ENCODE results near the gene TARS3.
"Not testable (repeated sequence)": the region's sequence is repeated elsewhere in the genome, so short reads cannot be mapped to it uniquely, and the experiment has no call there.

TARS3 gene

DNA sequence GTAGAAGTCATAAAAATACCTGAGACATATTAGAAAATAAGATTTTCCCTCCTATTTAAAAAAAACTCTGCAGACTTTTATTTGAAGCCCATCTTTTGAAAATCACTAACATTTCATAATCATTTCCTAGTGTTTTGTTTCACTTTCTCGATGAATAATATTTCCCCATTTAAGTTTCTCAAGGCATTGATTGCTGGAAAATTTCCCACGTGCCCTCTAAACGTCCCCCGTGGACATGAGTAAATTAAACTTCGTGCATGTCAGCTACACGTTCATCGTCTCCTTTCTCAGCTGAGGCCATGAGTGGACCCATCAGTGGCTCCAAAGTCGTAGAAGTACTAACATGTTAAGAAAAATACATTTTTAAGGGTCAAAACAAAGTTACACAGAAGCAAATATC lies 70.1 kb downstream of the TARS3 start:
- no peak for DNase-seq (ENCODE audit: low spot score)

GRCh38 chr15:101652786-101653430 lies 71.4 kb downstream of the TARS3 start:
- no peak for DNase-seq (ENCODE audit: low spot score)

DNA sequence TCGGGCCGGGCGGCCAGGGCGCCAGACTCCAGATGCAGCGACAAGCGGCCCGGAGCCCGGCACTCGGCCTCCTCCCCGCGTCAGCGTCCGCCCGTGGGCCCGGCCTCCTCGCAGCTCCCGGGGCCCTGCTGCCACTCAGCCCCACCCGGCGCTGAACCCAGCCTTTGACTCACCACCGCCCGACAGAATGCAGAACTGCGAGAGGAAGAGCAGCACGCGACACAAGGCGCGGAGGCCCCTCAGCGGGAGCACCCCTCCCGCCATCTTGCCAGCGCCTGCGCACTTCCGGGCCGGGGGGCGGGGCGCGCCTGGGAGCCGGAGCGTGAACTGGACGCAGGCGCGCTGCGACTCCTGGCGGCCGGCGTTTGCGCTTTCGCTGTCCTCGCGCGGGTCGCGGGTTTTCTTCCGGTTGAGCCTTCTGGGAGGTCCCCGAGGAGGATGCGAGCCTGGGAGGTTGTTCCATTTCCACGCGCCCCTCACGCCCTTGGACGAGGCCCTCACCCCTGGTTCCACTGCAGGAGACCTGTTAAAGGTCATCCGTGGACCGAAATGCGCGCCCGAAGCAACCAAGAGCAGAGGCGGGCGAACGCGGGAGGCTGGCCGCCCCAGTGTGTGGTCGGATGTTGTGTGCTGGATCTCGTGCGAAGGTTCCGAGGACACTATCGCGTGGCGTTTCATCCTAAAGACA lies 72.0 kb downstream of the TARS3 start, which contains the start of gene TM2D3:
TSS of gene TM2D3 (minus strand) at position 284 of the 688 bp plus-strand sequence. CDS start at position 264, 20 bp downstream.
- DNase-seq (ENCODE audit: low spot score), result peak; percentile 94

- no peak for DNase-seq (ENCODE audit: low spot score)
Measured at GRCh38 chr15:101651554-101652097, 72.6 kb downstream of the TARS3 start.

DNA sequence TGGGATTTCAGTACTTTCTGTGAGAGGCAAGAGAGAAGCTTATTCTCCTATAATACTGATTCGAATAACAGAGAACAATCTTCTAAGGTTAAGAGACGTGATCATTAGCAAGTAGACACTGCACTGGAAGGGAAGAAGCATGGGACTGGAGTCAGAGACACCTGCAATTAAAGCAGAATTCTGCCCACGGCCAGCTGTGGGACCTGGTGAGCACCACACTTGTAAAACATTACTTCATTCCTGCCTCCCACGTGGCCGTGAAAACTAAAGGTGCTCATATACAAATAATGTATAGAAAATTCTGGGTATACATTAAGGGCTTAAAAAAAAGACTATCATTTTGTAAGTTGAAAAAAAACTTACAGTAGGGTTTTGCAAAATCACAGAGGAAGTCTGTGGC lies 74.1 kb downstream of the TARS3 start:
- DNase-seq (ENCODE audit: low spot score), result no peak

GRCh38 chr15:101648356-101648755 lies 75.9 kb downstream of the TARS3 start:
- no peak for DNase-seq (ENCODE audit: low spot score)

GRCh38 chr15:101647251-101647650 lies 77.0 kb downstream of the TARS3 start:
- no peak for DNase-seq (ENCODE audit: low spot score)

GRCh38 chr15:101646672-101647071 lies 77.6 kb downstream of the TARS3 start:
- DNase-seq (ENCODE audit: low spot score), result peak; percentile 43

- no peak for DNase-seq (ENCODE audit: low spot score)
Measured at GRCh38 chr15:101642361-101642760, 81.9 kb downstream of the TARS3 start.

DNA sequence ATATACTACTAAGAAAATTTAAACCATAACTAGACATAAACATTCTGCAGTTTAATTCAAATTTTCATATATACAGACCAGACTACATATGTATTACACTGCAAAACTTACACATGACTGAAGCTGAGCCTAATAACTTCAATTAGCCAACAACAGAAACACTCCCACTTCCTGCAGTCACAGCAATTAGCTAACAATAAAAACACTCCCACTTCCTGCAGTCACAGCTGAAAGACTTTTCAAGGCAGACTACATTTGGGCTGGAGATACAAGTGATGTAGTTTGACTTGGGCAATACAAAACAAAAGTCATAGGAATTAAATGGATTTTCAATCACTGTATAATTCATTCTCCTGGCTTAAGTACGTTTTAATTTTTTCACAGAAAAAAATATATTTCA lies 82.4 kb downstream of the TARS3 start:
- DNase-seq (ENCODE audit: low spot score), result no peak

DNA sequence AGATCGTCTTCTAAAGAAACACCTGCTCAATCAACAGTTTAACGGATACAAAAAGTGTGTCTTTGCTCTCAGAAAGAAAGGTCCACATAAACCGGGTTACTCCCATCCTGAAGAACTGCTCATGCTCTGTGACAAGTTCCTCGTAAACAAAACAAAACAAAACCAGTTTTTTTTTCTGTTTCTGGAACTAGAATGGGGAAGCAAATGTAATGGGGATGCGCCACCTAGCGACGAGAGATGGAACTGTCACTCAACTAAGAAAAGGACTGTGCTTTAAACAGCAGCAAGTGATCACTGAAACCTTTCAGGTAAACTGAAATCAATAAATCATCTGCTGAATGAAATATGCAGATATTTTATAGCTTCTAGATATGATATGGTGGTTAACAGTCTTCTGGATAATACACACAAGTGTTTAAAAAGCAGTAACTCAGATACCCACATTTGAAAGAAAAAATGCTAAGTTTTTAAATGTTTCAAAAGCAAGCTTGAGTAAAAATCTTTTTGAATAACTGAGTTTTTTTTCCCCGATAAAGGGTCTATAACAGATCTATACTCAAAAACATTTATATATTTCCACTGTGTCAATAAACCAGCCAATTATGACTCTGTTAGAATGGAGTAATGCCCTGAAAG lies 83.0 kb downstream of the TARS3 start:
- DNase-seq (ENCODE audit: low spot score), result peak; percentile 81

GRCh38 chr15:101639667-101640066 lies 84.6 kb downstream of the TARS3 start:
- no peak for DNase-seq (ENCODE audit: low spot score)

- DNase-seq (ENCODE audit: low spot score), result no peak
Measured at GRCh38 chr15:101637919-101638318, 86.4 kb downstream of the TARS3 start.

- DNase-seq (ENCODE audit: low spot score), result no peak
Measured at GRCh38 chr15:101637516-101637915, 86.8 kb downstream of the TARS3 start.

DNA sequence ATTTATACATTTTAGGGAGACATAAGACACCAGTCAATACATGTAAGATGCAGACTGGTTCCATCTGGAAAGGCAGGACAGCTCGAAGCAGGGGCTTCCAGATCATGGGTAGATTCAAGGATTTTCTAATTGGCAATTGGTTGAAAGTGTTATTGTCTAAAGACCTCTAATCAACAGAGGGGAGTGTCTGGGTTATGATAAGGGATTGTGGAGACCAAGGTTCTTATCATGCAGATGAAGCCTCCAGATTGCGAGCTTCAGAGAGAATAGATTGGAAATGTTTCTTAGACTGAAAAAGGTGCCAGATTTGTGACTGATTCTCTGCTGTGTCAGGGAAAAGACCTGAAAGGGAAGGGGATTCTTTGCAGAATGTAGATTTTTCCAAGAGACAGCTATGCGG lies 87.2 kb downstream of the TARS3 start:
- DNase-seq (ENCODE audit: low spot score), result no peak

DNA sequence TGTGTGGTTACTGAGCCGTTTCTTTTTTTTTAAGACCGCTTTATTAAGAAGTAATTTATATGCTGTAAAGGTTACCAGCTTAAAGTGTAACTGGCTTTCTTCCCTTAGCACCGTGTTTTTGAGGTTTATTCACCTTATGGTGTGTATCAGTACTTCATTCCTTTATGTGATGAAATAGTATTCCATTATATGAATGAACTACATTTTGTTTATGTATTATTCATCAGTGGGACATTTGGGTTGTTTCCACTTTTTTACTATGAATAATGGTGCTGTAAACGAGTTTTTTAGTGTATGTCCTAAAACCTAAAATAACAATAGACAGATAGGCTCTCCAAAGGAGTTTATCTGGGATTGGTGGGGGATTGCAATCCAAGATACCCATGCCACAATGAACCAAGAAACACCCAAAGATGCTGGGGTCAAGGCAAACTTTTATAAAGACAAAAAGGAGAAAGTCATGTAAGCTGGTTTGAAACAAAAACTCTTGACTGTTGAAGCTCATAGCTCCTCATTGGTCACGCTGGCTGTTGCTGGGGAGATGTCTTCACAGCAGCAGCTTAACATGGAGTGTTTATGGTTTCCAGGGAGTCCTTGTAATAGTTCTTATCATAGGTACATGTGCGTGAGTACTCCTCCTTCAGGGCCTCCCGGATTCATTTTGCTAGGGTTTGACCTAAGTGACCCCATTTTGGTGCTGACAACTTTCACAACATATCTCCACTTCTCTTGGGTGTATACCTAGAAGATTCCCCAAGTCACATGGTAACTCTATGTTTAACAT lies 88.1 kb downstream of the TARS3 start:
- DNase-seq (ENCODE audit: low spot score), result no peak

DNA sequence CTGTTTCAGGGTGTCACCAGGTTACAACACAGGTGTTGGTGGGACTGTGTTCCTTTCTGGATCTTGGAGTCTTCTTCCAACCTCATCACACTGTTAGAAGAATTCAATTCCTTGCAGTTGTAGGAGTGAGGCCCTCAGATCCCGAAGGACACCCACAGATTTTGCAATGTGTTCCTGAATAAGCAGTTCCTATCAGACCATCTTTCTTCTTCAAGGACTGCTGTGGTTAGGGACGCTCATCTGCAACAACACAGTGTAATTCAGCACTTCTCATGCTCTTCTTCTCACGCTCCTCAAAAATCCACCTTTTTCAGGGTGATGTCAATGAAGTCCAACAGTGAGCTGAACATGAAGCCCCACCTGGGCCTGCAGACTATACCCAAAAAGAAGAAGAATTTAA lies 90.9 kb downstream of the TARS3 start:
- no peak for DNase-seq (ENCODE audit: low spot score)

DNA sequence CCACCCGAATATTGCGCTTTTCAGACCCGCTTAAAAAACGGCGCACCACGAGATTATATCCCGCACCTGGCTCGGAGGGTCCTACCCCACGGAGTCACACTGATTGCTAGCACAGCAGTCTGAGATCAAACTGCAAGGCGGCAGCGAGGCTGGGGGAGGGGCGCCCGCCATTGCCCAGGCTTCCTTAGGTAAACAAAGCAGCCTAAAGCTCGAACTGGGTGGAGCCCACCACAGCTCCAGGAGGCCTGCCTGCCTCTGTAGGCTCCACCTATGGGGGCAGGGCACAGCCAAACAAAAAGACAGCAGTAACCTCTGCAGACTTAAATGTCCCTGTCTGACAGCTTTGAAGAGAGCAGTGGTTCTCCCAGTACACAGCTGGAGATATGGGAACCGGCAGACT lies 97.5 kb downstream of the TARS3 start:
- not testable (repeated sequence) for DNase-seq (ENCODE audit: low spot score)

GRCh38 chr15:101625980-101626379 lies 98.3 kb downstream of the TARS3 start:
- no peak for DNase-seq (ENCODE audit: low spot score)

DNA sequence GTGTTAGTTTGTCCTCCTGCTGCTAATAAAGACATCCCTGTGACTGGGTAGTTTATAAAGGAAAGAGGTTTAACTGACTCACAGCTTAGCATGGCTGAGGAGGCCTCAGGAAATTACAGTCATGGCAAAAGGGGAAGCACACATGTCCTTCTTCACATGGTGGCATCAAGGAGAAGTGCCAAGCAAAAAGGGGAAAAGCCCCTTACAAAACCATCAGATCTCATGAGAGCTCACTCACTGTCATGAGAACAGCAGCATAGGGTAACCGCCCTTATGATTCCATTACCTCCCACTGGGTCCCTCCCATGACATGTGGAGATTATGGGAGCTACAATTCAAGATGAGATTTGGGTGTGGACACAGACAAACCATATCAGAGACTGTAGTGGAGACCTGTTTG lies 99.1 kb downstream of the TARS3 start:
- no peak for DNase-seq (ENCODE audit: low spot score)

DNA sequence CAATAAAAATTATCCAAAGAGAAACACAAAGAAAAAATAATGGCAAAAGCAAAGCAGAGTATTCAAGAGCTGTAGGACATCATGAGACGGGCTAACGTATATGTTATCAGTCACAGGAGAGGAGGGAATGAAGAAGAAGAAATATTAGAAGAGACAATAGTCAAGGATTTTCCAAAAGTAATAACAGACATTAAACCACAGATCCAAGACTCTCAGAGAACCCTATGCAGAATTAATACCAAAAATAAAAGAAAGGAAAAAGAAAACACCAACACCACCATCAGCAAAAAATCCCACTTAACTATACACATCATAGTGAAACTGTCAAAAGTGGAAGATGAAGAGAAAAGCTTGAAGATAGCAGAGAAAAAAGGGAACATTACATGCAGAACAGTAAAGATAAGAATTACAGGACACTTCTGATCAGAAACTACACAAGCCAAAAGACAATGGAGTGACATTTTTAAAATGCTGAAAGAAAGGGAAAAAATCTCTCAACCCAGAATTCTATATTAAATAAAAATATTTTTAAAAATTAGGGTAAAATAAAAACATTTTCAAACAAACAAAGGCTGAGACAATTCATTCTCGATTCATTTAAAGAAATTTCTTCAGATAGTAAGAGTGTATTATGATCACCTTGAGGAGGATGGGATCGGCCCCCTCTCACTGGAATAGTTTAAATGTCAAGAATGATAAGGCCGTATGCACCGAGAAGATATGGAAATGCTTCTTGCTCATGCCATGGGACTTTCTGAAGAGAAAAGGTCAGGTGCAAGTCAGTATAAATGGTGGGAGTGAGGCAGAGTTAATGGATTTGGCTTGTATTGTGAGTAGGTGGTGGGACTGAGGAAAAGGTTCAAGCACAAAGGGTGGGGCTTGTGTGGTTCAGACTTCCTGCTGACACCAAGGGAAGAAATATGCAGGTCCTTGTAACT lies 100.6 kb downstream of the TARS3 start:
- no peak for DNase-seq (ENCODE audit: low spot score)
